D721Med (cell line): Measurements from ENCODE around the gene COL16A1.

Source experiments
- DNase-seq: peaks from one replicate; pipeline ENCODE4 v3.0.0; 2011; ENCODE audit warnings: low spot score; ENCODE audit not compliant: insufficient read length
- FAIRE-seq: peaks from 2 replicates; lab custom pipeline; 2011; peaks lifted over from hg19 to GRCh38; lab: Jason Lieb, UNC
- TF ChIP-seq, protein P1 (sequence below): IDR thresholded peaks from 2 replicates; pipeline ENCODE4 v1.5.1; 2012; ENCODE audit warnings: mild to moderate bottlenecking, control low read depth; ENCODE audit not compliant: insufficient read depth; ENCODE audit errors: missing control alignments

COL16A1 gene

DNA sequence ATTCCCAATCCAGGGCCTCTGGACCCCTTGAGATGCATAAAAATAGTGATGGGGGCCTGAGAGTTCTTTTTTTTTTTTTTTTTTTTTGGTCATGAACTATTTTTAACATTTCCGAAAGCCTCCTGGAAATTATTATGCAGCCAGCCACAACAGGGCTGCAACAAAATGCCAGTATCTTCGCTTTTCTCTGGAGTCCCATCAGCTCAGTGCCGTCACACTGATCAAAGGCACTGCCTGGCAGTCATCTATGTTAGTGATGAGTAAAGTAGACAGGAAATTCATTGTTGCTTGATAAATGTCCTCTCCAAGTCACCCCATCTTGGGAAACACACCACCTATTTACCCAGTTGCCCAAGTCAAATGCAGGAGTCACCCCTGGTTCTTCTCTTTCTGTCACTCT lies 43.9 kb downstream of the COL16A1 start:
- TF ChIP-seq, protein P1, sequence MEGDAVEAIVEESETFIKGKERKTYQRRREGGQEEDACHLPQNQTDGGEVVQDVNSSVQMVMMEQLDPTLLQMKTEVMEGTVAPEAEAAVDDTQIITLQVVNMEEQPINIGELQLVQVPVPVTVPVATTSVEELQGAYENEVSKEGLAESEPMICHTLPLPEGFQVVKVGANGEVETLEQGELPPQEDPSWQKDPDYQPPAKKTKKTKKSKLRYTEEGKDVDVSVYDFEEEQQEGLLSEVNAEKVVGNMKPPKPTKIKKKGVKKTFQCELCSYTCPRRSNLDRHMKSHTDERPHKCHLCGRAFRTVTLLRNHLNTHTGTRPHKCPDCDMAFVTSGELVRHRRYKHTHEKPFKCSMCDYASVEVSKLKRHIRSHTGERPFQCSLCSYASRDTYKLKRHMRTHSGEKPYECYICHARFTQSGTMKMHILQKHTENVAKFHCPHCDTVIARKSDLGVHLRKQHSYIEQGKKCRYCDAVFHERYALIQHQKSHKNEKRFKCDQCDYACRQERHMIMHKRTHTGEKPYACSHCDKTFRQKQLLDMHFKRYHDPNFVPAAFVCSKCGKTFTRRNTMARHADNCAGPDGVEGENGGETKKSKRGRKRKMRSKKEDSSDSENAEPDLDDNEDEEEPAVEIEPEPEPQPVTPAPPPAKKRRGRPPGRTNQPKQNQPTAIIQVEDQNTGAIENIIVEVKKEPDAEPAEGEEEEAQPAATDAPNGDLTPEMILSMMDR, result no peak
- FAIRE-seq (no peak), DNase-seq (no peak)

DNA sequence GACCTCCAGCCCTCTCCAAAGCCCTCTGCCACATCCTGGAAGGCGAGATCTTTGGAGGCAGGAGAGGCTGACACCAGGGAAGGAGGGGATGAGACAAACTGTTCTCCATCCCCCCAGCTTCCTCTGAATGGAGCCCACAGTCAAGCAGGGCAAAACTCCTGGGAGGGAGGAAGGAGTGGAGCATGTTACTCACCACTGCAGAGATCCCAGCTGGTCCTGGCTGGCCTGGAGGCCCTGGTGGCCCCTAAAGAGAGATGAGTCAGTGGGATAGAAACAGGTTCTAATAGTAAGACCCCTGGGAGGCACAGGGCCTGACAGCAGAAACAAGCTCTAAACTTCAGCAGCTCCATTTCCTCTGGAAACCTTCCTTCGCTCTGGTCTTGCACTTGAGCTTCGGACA lies 45.1 kb downstream of the COL16A1 start:
- DNase-seq (no peak), FAIRE-seq (no peak)
- TF ChIP-seq, protein P1, result no peak

DNA sequence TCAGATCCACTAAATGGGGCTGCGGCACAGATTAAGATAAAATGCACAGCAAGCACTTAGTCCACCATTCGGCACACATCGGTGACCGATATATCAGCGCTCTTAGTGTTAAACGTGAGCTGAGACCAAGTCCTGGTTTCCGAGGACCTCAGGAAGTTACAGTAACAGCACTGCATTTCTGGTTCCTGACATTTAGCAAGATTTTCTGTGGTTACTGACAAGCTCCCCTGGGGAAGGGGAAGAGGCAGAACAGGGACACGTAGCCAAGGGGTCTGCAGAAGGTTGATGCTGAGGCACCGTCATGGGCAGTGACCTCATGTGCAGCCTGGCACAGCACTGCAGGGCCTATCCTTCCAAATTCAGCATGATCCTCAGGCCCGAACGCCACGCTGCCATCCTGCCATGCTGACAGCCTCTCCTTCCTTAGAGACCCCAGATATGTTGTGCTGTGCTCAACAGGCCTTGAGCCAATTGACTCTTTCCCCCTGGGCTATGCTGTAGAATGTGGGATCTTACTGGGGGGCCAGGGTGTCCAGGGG lies 45.8 kb downstream of the COL16A1 start:
- TF ChIP-seq, protein P1, result no peak
- DNase-seq, result no peak
- no peak for FAIRE-seq

DNA sequence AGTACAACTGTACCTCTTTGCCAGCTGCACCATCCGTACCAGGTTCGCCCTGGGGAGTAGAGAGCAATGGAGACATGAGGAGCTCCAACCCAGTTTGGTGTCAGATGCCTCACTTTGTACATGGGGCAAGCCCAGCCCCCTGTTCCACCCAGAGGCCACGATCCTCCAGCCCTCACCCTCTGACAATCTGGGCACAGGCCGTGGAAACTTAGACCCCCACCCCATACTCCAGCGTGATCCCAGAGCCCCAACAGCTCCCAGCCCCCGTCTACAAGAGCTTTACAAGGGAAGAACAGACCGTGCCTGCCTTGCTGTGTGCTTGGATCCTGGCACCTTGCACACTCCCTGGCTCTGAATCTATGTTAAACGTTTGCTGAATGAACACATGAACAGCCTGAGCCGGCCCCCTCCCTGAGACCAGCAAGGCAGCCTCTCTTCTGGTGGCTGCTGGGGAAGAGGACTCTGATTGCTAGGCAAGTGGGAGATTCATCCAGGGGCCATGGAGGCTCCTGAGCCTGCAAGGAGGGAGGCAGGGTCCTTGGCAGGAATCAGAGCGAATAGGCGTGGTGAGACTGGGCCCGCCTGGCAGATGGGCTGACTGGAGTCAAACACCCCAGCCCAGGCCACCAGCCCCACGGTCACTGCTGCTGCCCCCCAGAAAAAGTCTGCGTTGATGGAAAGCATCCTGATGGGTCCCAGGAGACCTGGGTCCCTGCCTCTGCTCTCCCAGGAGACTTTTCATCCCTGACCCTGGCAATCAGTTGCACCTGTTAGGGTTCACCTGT lies 46.6 kb downstream of the COL16A1 start:
- FAIRE-seq (no peak), DNase-seq (no peak)
- TF ChIP-seq, protein P1, result no peak

DNA sequence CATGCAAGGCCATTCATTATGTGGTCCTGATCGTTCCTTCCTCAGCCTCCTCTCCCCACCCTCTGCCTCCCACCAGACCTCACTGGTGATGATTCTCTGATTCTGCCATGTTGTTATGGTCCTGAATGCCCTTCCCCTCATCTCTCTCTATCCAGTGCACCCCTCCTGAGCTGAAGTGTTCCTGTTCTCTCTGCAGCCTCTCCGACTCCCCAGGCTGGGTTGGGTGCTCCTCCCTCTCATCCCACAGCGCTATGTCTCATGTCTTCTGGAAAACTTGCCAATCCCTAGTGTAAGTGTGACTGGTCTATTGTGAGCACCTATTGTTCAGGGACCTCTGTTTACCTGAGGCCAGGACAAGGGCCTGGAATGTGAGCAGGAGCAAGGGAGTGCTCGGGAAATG lies 48.1 kb downstream of the COL16A1 start:
- FAIRE-seq, result no peak
- TF ChIP-seq, protein P1, result no peak
- DNase-seq, result no peak

DNA sequence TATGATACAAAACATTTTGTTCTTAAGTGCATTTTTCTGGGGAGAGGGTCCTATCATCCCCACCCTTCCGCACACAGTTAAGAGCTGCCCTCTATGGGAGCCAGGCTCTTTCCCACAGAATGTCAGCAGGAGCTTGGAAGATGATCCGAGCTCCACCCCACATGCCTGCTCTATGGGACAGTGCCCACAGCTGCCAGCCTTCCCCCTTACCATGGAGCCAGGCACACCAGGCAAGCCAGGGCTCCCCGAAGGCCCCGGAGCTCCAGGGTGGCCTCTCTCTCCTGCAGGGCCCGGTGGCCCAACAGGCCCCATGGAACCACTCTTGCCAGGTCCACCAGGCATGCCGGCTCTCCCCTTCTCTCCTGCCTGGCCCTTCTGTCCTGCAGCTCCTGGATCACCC lies 48.7 kb downstream of the COL16A1 start:
- DNase-seq, result no peak
- TF ChIP-seq, protein P1, result no peak
- no peak for FAIRE-seq

DNA sequence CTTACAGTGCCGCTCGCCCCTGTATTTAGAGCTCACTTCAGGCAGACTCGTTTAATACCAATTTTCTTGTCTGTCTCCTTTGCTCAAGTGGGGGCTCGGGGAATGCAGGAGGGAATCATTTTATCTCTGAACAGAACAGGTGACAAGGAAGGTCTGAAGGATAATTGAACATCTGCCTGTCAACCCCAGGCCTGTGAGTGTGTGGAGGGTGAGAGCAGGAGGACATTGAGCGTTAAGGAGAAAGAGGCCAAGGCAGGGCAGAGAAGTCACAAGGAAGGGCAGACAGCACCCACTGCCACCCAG lies 49.4 kb downstream of the COL16A1 start:
- no peak for FAIRE-seq
- TF ChIP-seq, protein P1, result no peak
- DNase-seq, result no peak
